ENCODE measurements around the gene FUT3. TPM values are rescaled to one million over a fixed set of nuclear protein-coding genes. Genes with fewer than 3 reads are reported as not detected.
"Not testable (repeated sequence)": the region's sequence is repeated elsewhere in the genome, so short reads cannot be mapped to it uniquely, and the experiment has no call there.

The FUT3 gene
- total and polyA plus RNA-seq, 2 experiments from 2014 or later = 0.45 TPM; not detected in 1

GRCh38 chr19:5863030-5863665, 11.9 kb upstream of the FUT3 start:
- no peak for DNase-seq (ENCODE audit: low spot score)
- WGBS (ENCODE audit: low lambda C conversion rate, missing lambda C conversion rate) = 75% methylated on average over 9 of the region's 11 CpGs

DNA sequence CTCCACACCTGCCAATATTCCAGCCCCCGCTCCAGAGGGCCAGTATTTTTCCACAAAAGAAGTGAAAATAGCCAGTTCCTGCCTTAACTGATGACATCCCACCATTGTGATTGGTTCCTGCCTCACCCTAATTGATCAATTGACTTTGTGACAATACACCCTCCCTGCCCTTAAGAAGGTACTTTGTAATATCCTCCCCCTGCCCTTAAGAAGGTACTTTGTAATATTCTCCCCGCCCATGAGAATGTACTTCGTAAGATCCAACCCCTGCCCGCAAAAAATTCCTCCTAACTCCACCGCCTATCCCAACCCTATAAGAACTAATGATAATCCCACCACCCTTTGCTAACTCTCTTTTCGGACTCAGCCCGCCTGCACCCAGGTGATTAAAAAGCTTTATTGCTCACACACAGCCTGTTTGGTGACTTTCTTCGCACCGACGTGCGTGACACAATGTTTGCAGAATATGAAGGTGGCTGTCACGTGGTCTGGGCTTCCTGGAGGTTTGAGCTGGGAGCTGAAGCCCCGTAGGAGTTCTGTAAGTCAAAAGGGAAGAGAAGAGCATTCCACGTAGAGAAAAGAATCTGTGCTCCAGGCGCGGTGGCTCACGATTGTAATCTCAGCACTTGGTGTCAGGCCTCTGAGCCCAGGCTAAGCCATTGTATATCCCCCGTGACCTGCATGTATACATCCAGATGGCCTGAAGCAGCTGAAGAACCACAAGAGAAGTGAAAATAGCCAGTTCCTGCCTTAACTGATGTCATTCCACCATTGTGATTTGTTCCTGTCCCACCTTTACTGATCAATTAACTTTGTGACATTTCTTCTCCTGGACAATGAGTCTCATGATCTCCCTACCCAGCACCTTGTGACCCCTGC, 6.2 kb upstream of the FUT3 start:
- TF ChIP-seq EZH2 (IDR thresholded peaks at IDR 0.05; ENCODE audit: borderline replicate concordance) (no peak), EZH2phosphoT487 (IDR thresholded peaks at IDR 0.05; ENCODE audit: low read depth, severe bottlenecking, unreplicated experiment) (no peak)
- TF ChIP-seq, protein P1, sequence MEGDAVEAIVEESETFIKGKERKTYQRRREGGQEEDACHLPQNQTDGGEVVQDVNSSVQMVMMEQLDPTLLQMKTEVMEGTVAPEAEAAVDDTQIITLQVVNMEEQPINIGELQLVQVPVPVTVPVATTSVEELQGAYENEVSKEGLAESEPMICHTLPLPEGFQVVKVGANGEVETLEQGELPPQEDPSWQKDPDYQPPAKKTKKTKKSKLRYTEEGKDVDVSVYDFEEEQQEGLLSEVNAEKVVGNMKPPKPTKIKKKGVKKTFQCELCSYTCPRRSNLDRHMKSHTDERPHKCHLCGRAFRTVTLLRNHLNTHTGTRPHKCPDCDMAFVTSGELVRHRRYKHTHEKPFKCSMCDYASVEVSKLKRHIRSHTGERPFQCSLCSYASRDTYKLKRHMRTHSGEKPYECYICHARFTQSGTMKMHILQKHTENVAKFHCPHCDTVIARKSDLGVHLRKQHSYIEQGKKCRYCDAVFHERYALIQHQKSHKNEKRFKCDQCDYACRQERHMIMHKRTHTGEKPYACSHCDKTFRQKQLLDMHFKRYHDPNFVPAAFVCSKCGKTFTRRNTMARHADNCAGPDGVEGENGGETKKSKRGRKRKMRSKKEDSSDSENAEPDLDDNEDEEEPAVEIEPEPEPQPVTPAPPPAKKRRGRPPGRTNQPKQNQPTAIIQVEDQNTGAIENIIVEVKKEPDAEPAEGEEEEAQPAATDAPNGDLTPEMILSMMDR (IDR thresholded peaks at IDR 0.05; ENCODE audit: poor library complexity) = no peak
- Histone ChIP-seq H3K27me3 (no peaks in the 10 kb centered on the region), H2AFZ (no peak overlapping the region), H3K4me3 (no peak overlapping the region), H3K4me2 (no peak overlapping the region), H3K79me2 (no peaks in the 10 kb centered on the region), H3K27ac (no peak overlapping the region), H4K20me1 (ENCODE audit: insufficient read depth, poor library complexity, severe bottlenecking) (no peaks in the 10 kb centered on the region), H3K36me3 (replicated peaks; ENCODE audit: insufficient read depth, low read depth) (no peaks in the 10 kb centered on the region), H3K9me3 (ENCODE audit: low read depth) (no peaks in the 10 kb centered on the region), H3K4me1 (ENCODE audit: insufficient read depth) (no peaks in the 10 kb centered on the region), H3K9me2 (replicated peaks; ENCODE audit: insufficient read depth) (no peaks in the 10 kb centered on the region)
- 90% methylated on average over 18 of the region's 18 CpGs for WGBS (ENCODE audit: low lambda C conversion rate, missing lambda C conversion rate)
- no peak for DNase-seq (ENCODE audit: low spot score)

More at GRCh38 chr19:5863030-5863665, 11.9 kb upstream of the FUT3 start:
- H3K36me3 ChIP-seq (replicated peaks; ENCODE audit: insufficient read depth, low read depth) = no peaks in the 10 kb centered on the region
- no peak for TF ChIP-seq EZH2phosphoT487 (IDR thresholded peaks at IDR 0.05; ENCODE audit: low read depth, severe bottlenecking, unreplicated experiment)
- TF ChIP-seq, protein P1 (IDR thresholded peaks at IDR 0.05; ENCODE audit: poor library complexity) = no peak
- TF ChIP-seq EZH2 (IDR thresholded peaks at IDR 0.05; ENCODE audit: borderline replicate concordance) = no peak
- H3K27me3 ChIP-seq = no peaks in the 10 kb centered on the region
- H3K27ac ChIP-seq = no peak overlapping the region
- no peak overlapping the region for H3K4me3 ChIP-seq
- H3K9me3 ChIP-seq (ENCODE audit: low read depth) = no peaks in the 10 kb centered on the region
- H3K4me1 ChIP-seq (ENCODE audit: insufficient read depth) = no peaks in the 10 kb centered on the region
- no peak overlapping the region for H3K4me2 ChIP-seq
- no peaks in the 10 kb centered on the region for H3K9me2 ChIP-seq (replicated peaks; ENCODE audit: insufficient read depth)
- H4K20me1 ChIP-seq (ENCODE audit: insufficient read depth, poor library complexity, severe bottlenecking) = no peaks in the 10 kb centered on the region
- no peak overlapping the region for H2AFZ ChIP-seq
- H3K79me2 ChIP-seq = no peaks in the 10 kb centered on the region

DNA sequence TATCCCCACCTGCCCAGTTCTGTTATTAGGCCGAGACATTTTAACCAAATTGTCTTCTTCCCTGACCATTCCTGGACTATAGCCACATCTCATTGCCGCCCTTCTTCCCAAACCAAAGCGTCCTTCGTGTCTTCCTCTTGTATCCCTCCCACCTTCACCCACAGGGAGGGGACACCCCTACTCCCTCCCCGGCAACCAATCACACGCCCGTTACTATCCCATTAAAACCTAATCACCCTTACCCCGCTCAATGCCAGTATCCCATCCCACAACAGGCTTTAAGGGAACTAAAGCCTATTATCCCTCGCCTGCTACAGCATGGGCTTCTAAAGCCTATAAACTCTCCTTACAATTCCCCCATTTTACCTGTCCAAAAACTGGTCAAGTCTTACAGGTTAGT, 3.9 kb upstream of the FUT3 start:
- not testable (repeated sequence) for H4K20me1 ChIP-seq (ENCODE audit: insufficient read depth, poor library complexity, severe bottlenecking); H3K4me1 ChIP-seq (ENCODE audit: insufficient read depth); H3K9me2 ChIP-seq (replicated peaks; ENCODE audit: insufficient read depth); H3K9me3 ChIP-seq (ENCODE audit: low read depth); DNase-seq (ENCODE audit: low spot score); H3K4me2 ChIP-seq; H3K27me3 ChIP-seq; H3K79me2 ChIP-seq; H3K4me3 ChIP-seq; H3K36me3 ChIP-seq (replicated peaks; ENCODE audit: insufficient read depth, low read depth); H3K27ac ChIP-seq; H2AFZ ChIP-seq
- WGBS (ENCODE audit: low lambda C conversion rate, missing lambda C conversion rate) = 79% methylated on average over 9 of the region's 9 CpGs

- not testable (repeated sequence) for H2AFZ ChIP-seq; H3K9me2 ChIP-seq (replicated peaks; ENCODE audit: insufficient read depth); H3K27ac ChIP-seq; H3K4me3 ChIP-seq; H4K20me1 ChIP-seq (ENCODE audit: insufficient read depth, poor library complexity, severe bottlenecking); H3K9me3 ChIP-seq (ENCODE audit: low read depth); H3K27me3 ChIP-seq; H3K36me3 ChIP-seq (replicated peaks; ENCODE audit: insufficient read depth, low read depth); H3K4me2 ChIP-seq; DNase-seq (ENCODE audit: low spot score); H3K79me2 ChIP-seq; H3K4me1 ChIP-seq (ENCODE audit: insufficient read depth)
- 85% methylated on average over 10 of the region's 10 CpGs for WGBS (ENCODE audit: low lambda C conversion rate, missing lambda C conversion rate)
Observed at GRCh38 chr19:5854121-5854520, 2.9 kb upstream of the FUT3 start.
